Mucosa of descending colon (tissue), 3 donors: ENCODE data around the gene GDPGP1. TPM values are rescaled to one million over a fixed set of nuclear protein-coding genes. Genes with fewer than 3 reads are reported as not detected.

ENCODE experiments used
- ATAC-seq: fragments of 200-7000 bp; cut with Tn5 transposase; one replicate; pipeline ENCODE4 v1.9.1; 2020; ENCODE audit warnings: mild to moderate bottlenecking, moderate library complexity
- DNase-seq, 3 donors: peaks; one replicate each; pipeline ENCODE4 v3.0.0-alpha.2; 2020
- H3K36me3 ChIP-seq: fragments of 200-600 bp; one replicate; pipeline ENCODE4 v1.8.0; 2021; ENCODE audit warnings: low read depth, mild to moderate bottlenecking
- H3K4me1 ChIP-seq: fragments of 200-600 bp; one replicate; pipeline ENCODE4 v1.8.0; 2021; ENCODE audit warnings: low read depth, mild to moderate bottlenecking
- H3K4me3 ChIP-seq: fragments of 200-600 bp; one replicate; pipeline ENCODE4 v1.8.0; 2021; ENCODE audit warnings: mild to moderate bottlenecking
- H3K9me3 ChIP-seq: fragments of 200-600 bp; one replicate; pipeline ENCODE4 v1.8.0; 2021; ENCODE audit warnings: mild to moderate bottlenecking
- CTCF ChIP-seq: fragments of 200-600 bp; IDR thresholded peaks from one replicate; pipeline ENCODE4 v1.8.0; 2022; ENCODE audit warnings: antibody characterized with exemption, mild to moderate bottlenecking
- intact Hi-C, 2 donors: fragments of 100-400 bp; cut with DNase I in 1 of 2; cut with micrococcal nuclease in 1 of 2; formaldehyde crosslinking; loops; one replicate each; pipeline versions ENCODE4 v1.11.0 to v1.11.1; 2022; cut with DNase I, micrococcal nuclease
- total RNA-seq, 3 donors: library from RNA; stranded (reverse); fragmentation: NEBNext Ultra II Directional in 2 of 3; extraction: Animal tissue kit (Norgen Biotek cat#: 25700) in 2 of 3; gene quantifications; one replicate each; pipeline versions ENCODE4 v1.2.1 to v1.2.4, GENCODE V29; 2021 to 2023
- donor health status: DM: no; HTN: no; CAD: no; lungs with moderate emphysema.
- donor health status: DM: no; HTN: no; CAD: no.
- donor health status: DM: no; HTN: yes; CAD: no.

GDPGP1 gene
- total RNA-seq, 3 donors from 2014 or later, result 18.2 to 25.5 (median 19.3) TPM

- Histone ChIP-seq H3K36me3 (no peaks in the 10 kb centered on the region), H3K9me3 (no peaks in the 10 kb centered on the region), H3K4me1 (peaks cover 32% of the 10 kb centered on the region), H3K4me3 (no peak overlapping the region)
- TF ChIP-seq CTCF, result no peak
- no peak for DNase-seq
- ATAC-seq, result no peak
- intact Hi-C loops, result no loop called here
Measured at GRCh38 chr15:90194655-90195054, 39.4 kb upstream of the GDPGP1 start.

GRCh38 chr15:90200534-90201129 is 33.4 kb upstream of the GDPGP1 start:
- Histone ChIP-seq H3K4me3 (peak overlapping the region; percentile 61), H3K9me3 (no peaks in the 10 kb centered on the region), H3K36me3 (no peaks in the 10 kb centered on the region), H3K4me1 (peaks cover 17% of the 10 kb centered on the region)
- TF ChIP-seq CTCF, result no peak
- ATAC-seq, result peak; percentile 0
- no peak for DNase-seq
- intact Hi-C loops, result no loop called here

GRCh38 chr15:90201130-90201943 is 32.7 kb upstream of the GDPGP1 start, which contains the start of gene SEMA4B:
Gene SEMA4B (plus strand): TSS chr15:90201330. CDS start chr15:90201579, 249 bp downstream.
- Histone ChIP-seq H3K9me3 (no peaks in the 10 kb centered on the region), H3K4me1 (peaks cover 17% of the 10 kb centered on the region), H3K36me3 (no peaks in the 10 kb centered on the region), H3K4me3 (peak within 1 kb of the TSS; percentile 61)
- DNase-seq (peak; percentile 86 to 91 (median 88)), ATAC-seq (peak; percentile 94)
- intact Hi-C loops, result no loop called here
- TF ChIP-seq CTCF, result no peak

- DNase-seq, result peak in 2 of 3 donors; percentile 58 to 60
- Histone ChIP-seq H3K4me1 (peaks cover 17% of the 10 kb centered on the region), H3K9me3 (no peaks in the 10 kb centered on the region), H3K36me3 (no peaks in the 10 kb centered on the region), H3K4me3 (peak overlapping the region; percentile 61)
- intact Hi-C loops, result no loop called here
- no peak for TF ChIP-seq CTCF
- peak; percentile 31 for ATAC-seq
Measured at GRCh38 chr15:90201944-90202375, 32.0 kb upstream of the GDPGP1 start.

GRCh38 chr15:90202929-90203328 is 31.1 kb upstream of the GDPGP1 start:
- DNase-seq, result peak in 1 of 3 donors; percentile 3
- no peak for TF ChIP-seq CTCF
- ATAC-seq, result no peak
- Histone ChIP-seq H3K9me3 (no peaks in the 10 kb centered on the region), H3K36me3 (no peaks in the 10 kb centered on the region), H3K4me3 (no peak overlapping the region), H3K4me1 (peaks cover 17% of the 10 kb centered on the region)
- intact Hi-C loops, result no loop called here
